Measurements from ENCODE around the gene HMX3. TPM values are rescaled to one million over a fixed set of nuclear protein-coding genes. Genes with fewer than 3 reads are reported as not detected.

Gene HMX3
- total RNA-seq, 2 experiments from 2014 or later = 0.34 TPM; not detected in 1

DNA sequence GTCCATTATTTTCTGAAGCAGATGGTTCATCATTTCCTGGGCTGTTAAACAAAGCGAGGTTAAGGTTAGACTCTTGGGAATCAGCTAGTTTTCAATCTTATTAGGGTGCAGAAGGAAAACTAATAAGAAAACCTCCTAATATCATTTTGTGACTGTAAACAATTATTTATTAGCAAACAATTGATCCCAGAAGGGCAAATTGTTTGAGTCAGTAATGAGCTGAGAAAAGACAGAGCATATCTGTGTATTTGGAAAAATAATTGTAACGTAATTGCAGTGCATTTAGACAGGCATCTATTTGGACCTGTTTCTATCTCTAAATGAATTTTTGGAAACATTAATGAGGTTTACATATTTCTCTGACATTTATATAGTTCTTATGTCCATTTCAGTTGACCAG is 28.5 kb downstream of the HMX3 start:
- peaks cover 8% of the 10 kb centered on the region for H3K4me1 ChIP-seq (ENCODE audit: insufficient read depth, low read length)
- peaks cover 94% of the 10 kb centered on the region for H3K36me3 Mint-ChIP-seq (ENCODE audit: low read depth)
- H3K9me3 ChIP-seq (ENCODE audit: control insufficient read depth in 1 of 2, insufficient read depth in 1 of 2, low read length in 2 of 2) = no peaks in the 10 kb centered on the region
- ChIA-PET POLR2A (interaction anchor here (0.9 kb wide), 1 partner anchor 10 kb away, joined by 3 read pairs; the partner anchor contains the start of gene BUB3), CTCF (no interaction called here)
- intact Hi-C loops (cut with DNase I, micrococcal nuclease) = no loop called here
- peaks cover 74% of the 10 kb centered on the region for H3K36me3 ChIP-seq (ENCODE audit: insufficient read depth, low read length)
- H3K4me3 Mint-ChIP-seq = no peak overlapping the region
- no peak overlapping the region for H3K27ac ChIP-seq (ENCODE audit: low read depth in 1 of 2, low read length in 2 of 2)
- no peaks in the 10 kb centered on the region for H3K27me3 Mint-ChIP-seq
- no peak overlapping the region for H3K4me3 ChIP-seq (ENCODE audit: low read length)
- peaks cover 41% of the 10 kb centered on the region for H3K4me1 Mint-ChIP-seq (ENCODE audit: low read depth)
- ATAC-seq (ENCODE audit: poor library complexity) (no peak), DNase-seq (no peak)
- H3K27ac Mint-ChIP-seq = peak overlapping the region; percentile 30
- no peaks in the 10 kb centered on the region for H3K27me3 ChIP-seq (ENCODE audit: control insufficient read depth in 1 of 2, insufficient read depth in 2 of 2, low read length in 2 of 2)
- TF ChIP-seq, protein P1, sequence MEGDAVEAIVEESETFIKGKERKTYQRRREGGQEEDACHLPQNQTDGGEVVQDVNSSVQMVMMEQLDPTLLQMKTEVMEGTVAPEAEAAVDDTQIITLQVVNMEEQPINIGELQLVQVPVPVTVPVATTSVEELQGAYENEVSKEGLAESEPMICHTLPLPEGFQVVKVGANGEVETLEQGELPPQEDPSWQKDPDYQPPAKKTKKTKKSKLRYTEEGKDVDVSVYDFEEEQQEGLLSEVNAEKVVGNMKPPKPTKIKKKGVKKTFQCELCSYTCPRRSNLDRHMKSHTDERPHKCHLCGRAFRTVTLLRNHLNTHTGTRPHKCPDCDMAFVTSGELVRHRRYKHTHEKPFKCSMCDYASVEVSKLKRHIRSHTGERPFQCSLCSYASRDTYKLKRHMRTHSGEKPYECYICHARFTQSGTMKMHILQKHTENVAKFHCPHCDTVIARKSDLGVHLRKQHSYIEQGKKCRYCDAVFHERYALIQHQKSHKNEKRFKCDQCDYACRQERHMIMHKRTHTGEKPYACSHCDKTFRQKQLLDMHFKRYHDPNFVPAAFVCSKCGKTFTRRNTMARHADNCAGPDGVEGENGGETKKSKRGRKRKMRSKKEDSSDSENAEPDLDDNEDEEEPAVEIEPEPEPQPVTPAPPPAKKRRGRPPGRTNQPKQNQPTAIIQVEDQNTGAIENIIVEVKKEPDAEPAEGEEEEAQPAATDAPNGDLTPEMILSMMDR (IDR thresholded peaks at IDR 0.05) = no peak
- H3K9me3 Mint-ChIP-seq = no peaks in the 10 kb centered on the region

DNA sequence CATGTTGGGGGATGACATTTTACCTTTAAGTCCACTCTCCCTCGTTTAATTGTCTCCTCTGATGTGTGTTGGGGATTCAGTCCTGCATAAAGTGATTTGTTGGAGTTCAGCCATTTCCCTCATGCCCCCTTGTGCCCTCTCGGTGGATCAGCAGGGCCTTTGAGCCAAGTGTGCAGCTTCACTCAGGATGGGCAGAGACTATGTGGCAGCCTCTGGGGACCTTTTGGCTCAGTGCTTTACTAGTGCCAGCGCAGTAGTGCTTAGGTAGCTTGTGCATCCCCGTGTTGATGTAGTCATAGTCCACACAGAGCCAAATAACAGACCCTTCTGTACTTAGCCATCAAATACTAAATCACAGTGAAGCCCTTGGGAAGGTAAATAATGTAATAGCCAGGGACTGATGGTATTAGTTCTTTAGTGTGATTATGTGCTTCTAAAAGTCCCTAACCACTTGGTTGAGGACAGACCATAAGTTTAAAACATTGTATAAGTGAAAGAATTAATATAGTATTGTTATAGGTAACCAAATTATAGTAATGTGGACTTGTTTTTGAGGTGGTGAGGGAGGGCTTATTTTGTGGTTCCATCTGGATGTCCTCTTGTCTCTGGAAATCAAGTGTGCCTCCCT is 29.8 kb downstream of the HMX3 start:
- H3K4me1 Mint-ChIP-seq (ENCODE audit: low read depth) = peaks cover 28% of the 10 kb centered on the region

DNA sequence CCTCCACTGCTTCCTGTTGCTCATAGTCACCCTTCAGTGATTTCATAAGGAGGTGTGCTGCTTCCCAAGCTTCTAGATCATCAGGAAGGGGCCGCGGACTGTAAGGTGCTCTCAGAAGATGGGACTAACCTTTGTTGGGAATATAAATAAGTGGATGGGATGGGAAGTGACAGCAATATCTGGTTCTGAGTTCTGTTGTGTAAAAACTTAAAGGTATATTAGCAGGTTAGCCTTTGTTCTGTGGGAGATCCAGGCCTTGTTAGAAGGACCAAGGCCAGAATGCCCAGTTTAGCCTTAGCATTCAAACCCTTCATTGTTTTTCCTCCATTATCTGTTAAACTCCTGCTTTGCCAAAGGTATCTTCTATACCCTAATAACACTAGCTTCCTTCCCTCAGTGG is 30.8 kb downstream of the HMX3 start:
- DNase-seq (no peak), ATAC-seq (ENCODE audit: poor library complexity) (no peak)
- Mint-ChIP-seq H3K9me3 (no peaks in the 10 kb centered on the region), H3K27me3 (no peaks in the 10 kb centered on the region), H3K4me3 (no peak overlapping the region), H3K4me1 (ENCODE audit: low read depth) (peaks cover 19% of the 10 kb centered on the region), H3K36me3 (ENCODE audit: low read depth) (peaks cover 88% of the 10 kb centered on the region), H3K27ac (no peak overlapping the region)
- TF ChIP-seq, protein P1 (IDR thresholded peaks at IDR 0.05) = no peak
- no peaks in the 10 kb centered on the region for H3K4me1 ChIP-seq (ENCODE audit: insufficient read depth, low read length)
- H3K9me3 ChIP-seq (ENCODE audit: control insufficient read depth in 1 of 2, insufficient read depth in 1 of 2, low read length in 2 of 2) = no peaks in the 10 kb centered on the region
- no peak overlapping the region for H3K27ac ChIP-seq (ENCODE audit: low read depth in 1 of 2, low read length in 2 of 2)
- H3K36me3 ChIP-seq (ENCODE audit: insufficient read depth, low read length) = peaks cover 77% of the 10 kb centered on the region
- H3K4me3 ChIP-seq (ENCODE audit: low read length) = no peak overlapping the region
- ChIA-PET CTCF (no interaction called here), POLR2A (interaction anchor here (1.0 kb wide), 1 partner anchor 10 kb away, joined by 3 read pairs; no protein-coding TSS in a partner anchor)
- H3K27me3 ChIP-seq (ENCODE audit: control insufficient read depth in 1 of 2, insufficient read depth in 2 of 2, low read length in 2 of 2) = no peaks in the 10 kb centered on the region
- intact Hi-C loops (cut with DNase I, micrococcal nuclease) = no loop called here

More for the DNA sequence above, 29.8 kb downstream of the HMX3 start:
- H3K36me3 Mint-ChIP-seq (ENCODE audit: low read depth) = peaks cover 91% of the 10 kb centered on the region
- H3K4me3 ChIP-seq (ENCODE audit: low read length) = no peak overlapping the region
- H3K27ac Mint-ChIP-seq = no peak overlapping the region
- TF ChIP-seq, protein P1 (IDR thresholded peaks at IDR 0.05) = no peak
- peaks cover 82% of the 10 kb centered on the region for H3K36me3 ChIP-seq (ENCODE audit: insufficient read depth, low read length)
- POLR2A ChIA-PET = no interaction called here
- H3K4me1 ChIP-seq (ENCODE audit: insufficient read depth, low read length) = peaks cover 5% of the 10 kb centered on the region
- no peak overlapping the region for H3K4me3 Mint-ChIP-seq
- no peaks in the 10 kb centered on the region for H3K27me3 ChIP-seq (ENCODE audit: control insufficient read depth in 1 of 2, insufficient read depth in 2 of 2, low read length in 2 of 2)
- no peaks in the 10 kb centered on the region for H3K9me3 Mint-ChIP-seq
- H3K9me3 ChIP-seq (ENCODE audit: control insufficient read depth in 1 of 2, insufficient read depth in 1 of 2, low read length in 2 of 2) = no peaks in the 10 kb centered on the region
- no peak for ATAC-seq (ENCODE audit: poor library complexity)
- CTCF ChIA-PET = no interaction called here
- H3K27ac ChIP-seq (ENCODE audit: low read depth in 1 of 2, low read length in 2 of 2) = no peak overlapping the region
- DNase-seq = no peak
- intact Hi-C loops (cut with DNase I, micrococcal nuclease) = no loop called here
- H3K27me3 Mint-ChIP-seq = no peaks in the 10 kb centered on the region
